ENCODE data around the gene ATP5F1D. TPM values are rescaled to one million over a fixed set of nuclear protein-coding genes. Genes with fewer than 3 reads are reported as not detected.

ATP5F1D gene
- total RNA-seq, 4 donors from 2014 or later, result 88.3 to 299 (median 206) TPM

- peaks cover 0 to 63% (median 0%) of the 10 kb centered on the region in 3 donors for H3K36me3 ChIP-seq
- H3K4me1 ChIP-seq, result peaks cover 12 to 80% (median 53%) of the 10 kb centered on the region in 4 donors
- no peak overlapping the region for H3K4me3 ChIP-seq
- H3K9me3 ChIP-seq, result no peaks in the 10 kb centered on the region
- no peak for DNase-seq
- no peak for TF ChIP-seq POLR2A (IDR thresholded peaks at IDR 0.05)
- no peak for TF ChIP-seq CTCF (IDR thresholded peaks at IDR 0.05)
- H3K27me3 ChIP-seq, result no peaks in the 10 kb centered on the region
- H3K27ac ChIP-seq, result peak overlapping the region; percentile 95 to 100 (median 100)
These were observed 13.9 kb downstream of the ATP5F1D start for GRCh38 chr19:1255186-1256161.

GRCh38 chr19:1256646-1257474, 15.3 kb downstream of the ATP5F1D start:
- peaks cover 13 to 82% (median 56%) of the 10 kb centered on the region in 4 donors for H3K4me1 ChIP-seq
- peaks cover 0 to 49% (median 0%) of the 10 kb centered on the region in 3 donors for H3K36me3 ChIP-seq
- no peak for TF ChIP-seq POLR2A (IDR thresholded peaks at IDR 0.05)
- TF ChIP-seq CTCF (IDR thresholded peaks at IDR 0.05), result no peak
- H3K27me3 ChIP-seq, result no peaks in the 10 kb centered on the region
- H3K9me3 ChIP-seq, result no peaks in the 10 kb centered on the region
- no peak overlapping the region for H3K4me3 ChIP-seq
- no peak for DNase-seq
- H3K27ac ChIP-seq, result peak overlapping the region; percentile 16 to 99 (median 98)

- DNase-seq, result no peak
- TF ChIP-seq CTCF (IDR thresholded peaks at IDR 0.05) (no peak), POLR2A (IDR thresholded peaks at IDR 0.05) (no peak)
- Histone ChIP-seq H3K36me3 (peaks cover 0 to 47% (median 0%) of the 10 kb centered on the region in 3 donors), H3K9me3 (no peaks in the 10 kb centered on the region), H3K4me1 (peaks cover 15 to 87% (median 61%) of the 10 kb centered on the region in 4 donors), H3K27me3 (no peaks in the 10 kb centered on the region), H3K4me3 (no peak overlapping the region), H3K27ac (peak overlapping the region; percentile 98 to 100 (median 99))
These were observed 16.1 kb downstream of the ATP5F1D start for GRCh38 chr19:1257475-1258162.

- H3K4me1 ChIP-seq, result peaks cover 18 to 92% (median 63%) of the 10 kb centered on the region in 4 donors
- no peak for DNase-seq
- H3K36me3 ChIP-seq, result peaks cover 0 to 47% (median 0%) of the 10 kb centered on the region in 3 donors
- no peaks in the 10 kb centered on the region for H3K27me3 ChIP-seq
- peak overlapping the region; percentile 98 to 100 (median 99) for H3K27ac ChIP-seq
- no peak for TF ChIP-seq CTCF (IDR thresholded peaks at IDR 0.05)
- TF ChIP-seq POLR2A (IDR thresholded peaks at IDR 0.05), result no peak
- H3K9me3 ChIP-seq, result no peaks in the 10 kb centered on the region
- no peak overlapping the region for H3K4me3 ChIP-seq
These were observed 16.6 kb downstream of the ATP5F1D start for GRCh38 chr19:1258163-1258492.

GRCh38 chr19:1258707-1259205, 17.2 kb downstream of the ATP5F1D start:
- TF ChIP-seq CTCF (IDR thresholded peaks at IDR 0.05) (peak in 2 of 6 experiments; percentile 7 to 8), POLR2A (IDR thresholded peaks at IDR 0.05) (no peak)
- H3K4me1 ChIP-seq, result peaks cover 17 to 90% (median 63%) of the 10 kb centered on the region in 4 donors
- no peaks in the 10 kb centered on the region for H3K27me3 ChIP-seq
- peak in 1 of 3 donors; percentile 65 for DNase-seq
- H3K27ac ChIP-seq, result peak overlapping the region; percentile 98 to 100 (median 99)
- H3K4me3 ChIP-seq, result peak overlapping the region; percentile 20 to 76 (median 44)
- H3K9me3 ChIP-seq, result no peaks in the 10 kb centered on the region
- H3K36me3 ChIP-seq, result peaks cover 0 to 44% (median 0%) of the 10 kb centered on the region in 3 donors
